LNCAP (cell line): ENCODE results near the gene PPP2R5C.

ENCODE experiments used
- CTCF ChIP-seq: fragments of 450-650 bp; IDR thresholded peaks from 2 replicates; pipeline ENCODE4 v1.5.1; 2017; ENCODE audit warnings: mild to moderate bottlenecking

Gene PPP2R5C

GRCh38 chr14:101819251-101819990 is 57.9 kb downstream of the PPP2R5C start:
- no peak for TF ChIP-seq CTCF

GRCh38 chr14:101820283-101820798 is 58.8 kb downstream of the PPP2R5C start:
- no peak for TF ChIP-seq CTCF

GRCh38 chr14:101821528-101821927 is 60.0 kb downstream of the PPP2R5C start:
- no peak for TF ChIP-seq CTCF

- TF ChIP-seq CTCF = no peak
Observed at GRCh38 chr14:101823066-101823465, 61.6 kb downstream of the PPP2R5C start.

- TF ChIP-seq CTCF = no peak
Observed at GRCh38 chr14:101823511-101824120, 62.1 kb downstream of the PPP2R5C start.

GRCh38 chr14:101824339-101824727 is 62.8 kb downstream of the PPP2R5C start:
- no peak for TF ChIP-seq CTCF

GRCh38 chr14:101825797-101826196 is 64.3 kb downstream of the PPP2R5C start:
- no peak for TF ChIP-seq CTCF
